CD4-positive, alpha-beta memory T cell (primary cell): ENCODE measurements around the gene SYCP1. TPM values are rescaled to one million over a fixed set of nuclear protein-coding genes. Genes with fewer than 3 reads are reported as not detected.
"Not testable (repeated sequence)": the region's sequence is repeated elsewhere in the genome, so short reads cannot be mapped to it uniquely, and the experiment has no call there.

ENCODE experiments used
- CTCF ChIA-PET: fragments of 350-600 bp; sonication (Branson Sonifier 250); formaldehyde crosslinking; loops from one replicate; lab custom pipeline; 2021; ENCODE audit warnings: inconsistent platforms; ENCODE audit not compliant: partially characterized antibody; lab: Charles Lee
- POLR2A ChIA-PET: fragments of 350-600 bp; sonication (Branson Sonifier 250); formaldehyde crosslinking; loops from one replicate; lab custom pipeline; 2021; ENCODE audit not compliant: partially characterized antibody; lab: Charles Lee
- DNase-seq, 5 donors: peaks; one replicate each; pipeline versions ENCODE4 v3.0.0 to v3.0.0-alpha.2; 2020 to 2022; ENCODE audit warnings: mixed read lengths in 1 of 5
- H3K27ac ChIP-seq: one replicate; pipeline ENCODE4 v1.7.0; 2013; ENCODE audit warnings: low read depth, low read length
- H3K27me3 ChIP-seq: 2 replicates; pipeline ENCODE4 v1.7.0; 2013; ENCODE audit warnings: mild to moderate bottlenecking, low read length, moderate library complexity; ENCODE audit not compliant: insufficient read depth
- H3K36me3 ChIP-seq: 2 replicates; pipeline ENCODE4 v1.7.0; 2013; ENCODE audit warnings: mild to moderate bottlenecking, low read length, moderate library complexity; ENCODE audit not compliant: insufficient read depth
- H3K4me1 ChIP-seq: 2 replicates; pipeline ENCODE4 v1.7.0; 2013; ENCODE audit warnings: mild to moderate bottlenecking, low read length, moderate library complexity; ENCODE audit not compliant: insufficient read depth
- H3K4me3 ChIP-seq, 2 donors: one replicate each; pipeline ENCODE4 v1.7.0; 2013; ENCODE audit warnings: low read length in 2 of 2, mild to moderate bottlenecking in 1 of 2
- H3K9me3 ChIP-seq, 2 donors: one replicate each; pipeline ENCODE4 v1.7.0; 2013; ENCODE audit warnings: low read length in 2 of 2, control low read depth in 1 of 2; ENCODE audit not compliant: control insufficient read depth in 1 of 2
- H3K27ac Mint-ChIP-seq, 7 donors: one replicate each; pipeline ENCODE4 v1.8.0; 2020 to 2021; ENCODE audit warnings: mixed read lengths in 7 of 7, mild to moderate bottlenecking in 6 of 7, inconsistent platforms in 3 of 7, moderate library complexity in 3 of 7
- H3K27me3 Mint-ChIP-seq, 2 donors: one replicate each; pipeline ENCODE4 v1.8.0; 2020 to 2021; ENCODE audit warnings: mixed read lengths in 2 of 2
- H3K36me3 Mint-ChIP-seq, 2 donors: one replicate each; pipeline ENCODE4 v1.8.0; 2020 to 2021; ENCODE audit warnings: mixed read lengths in 2 of 2, inconsistent platforms in 1 of 2, mild to moderate bottlenecking in 1 of 2
- H3K4me1 Mint-ChIP-seq, 4 donors: one replicate each; pipeline ENCODE4 v1.8.0; 2020 to 2021; ENCODE audit warnings: mixed read lengths in 4 of 4, mild to moderate bottlenecking in 1 of 4
- H3K4me3 Mint-ChIP-seq, 8 donors: one replicate each; pipeline ENCODE4 v1.8.0; 2020 to 2021; ENCODE audit warnings: mixed read lengths in 8 of 8, mild to moderate bottlenecking in 7 of 8, moderate library complexity in 6 of 8, inconsistent platforms in 3 of 8
- H3K9me3 Mint-ChIP-seq, 8 donors: one replicate each; pipeline ENCODE4 v1.8.0; 2020 to 2021; ENCODE audit warnings: mixed read lengths in 8 of 8, mild to moderate bottlenecking in 5 of 8, inconsistent platforms in 3 of 8, moderate library complexity in 1 of 8
- intact Hi-C: fragments of 100-400 bp; cut with micrococcal nuclease; formaldehyde crosslinking; loops from one replicate; pipeline ENCODE4 v1.15.1; 2023
- polyA plus RNA-seq, 2 donors: library from polyadenylated mRNA; unstranded; fragments of 300-500 nt; fragmentation: Illumina TruSeq; gene quantifications; one replicate each; pipeline ENCODE4 v1.2.3, GENCODE V29; 2021
- total RNA-seq, 2 experiments: library from RNA; stranded (reverse); gene quantifications; one replicate each; pipeline ENCODE4 v1.2.3, GENCODE V29; 2021

The SYCP1 gene
- total and polyA plus RNA-seq, 4 experiments from 2014 or later: not detected

DNA sequence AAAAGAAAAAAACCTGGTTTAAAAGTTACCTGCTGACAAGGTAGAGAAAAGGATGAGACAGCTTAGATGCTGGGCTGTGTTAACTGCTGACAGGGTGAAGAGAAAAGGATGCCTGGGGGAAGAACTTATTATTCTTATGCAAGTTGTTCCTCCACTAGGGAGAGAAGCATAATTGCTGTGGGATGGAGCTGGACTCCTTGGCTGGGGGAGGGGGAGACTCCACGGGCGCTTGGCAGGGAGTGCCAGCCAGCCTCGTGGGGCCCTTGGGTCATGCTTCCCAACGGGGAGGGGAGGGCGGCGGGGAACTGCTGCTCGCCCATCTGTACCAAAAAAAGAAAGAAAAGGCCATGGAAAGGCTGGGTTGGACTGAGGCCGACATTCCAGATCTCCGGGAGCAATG lies 47.2 kb downstream of the SYCP1 start:
- H3K36me3 Mint-ChIP-seq: no peaks in the 10 kb centered on the region
- no peak for DNase-seq
- no peak overlapping the region for H3K4me3 Mint-ChIP-seq
- intact Hi-C loops: no loop called here
- peaks cover 0 to 3% (median 0%) of the 10 kb centered on the region in 8 donors for H3K9me3 Mint-ChIP-seq
- Histone ChIP-seq H3K36me3 (no peaks in the 10 kb centered on the region), H3K4me1 (no peaks in the 10 kb centered on the region), H3K9me3 (no peaks in the 10 kb centered on the region), H3K27me3 (peaks cover 1% of the 10 kb centered on the region), H3K4me3 (no peak overlapping the region), H3K27ac (no peak overlapping the region)
- H3K27ac Mint-ChIP-seq: no peak overlapping the region
- no peaks in the 10 kb centered on the region for H3K4me1 Mint-ChIP-seq
- ChIA-PET POLR2A (no interaction called here), CTCF (no interaction called here)
- H3K27me3 Mint-ChIP-seq: peaks cover 5 to 8% of the 10 kb centered on the region in 2 donors

GRCh38 chr1:114902343-114902742 lies 47.7 kb downstream of the SYCP1 start:
- intact Hi-C loops: no loop called here
- no peaks in the 10 kb centered on the region for H3K27me3 ChIP-seq
- H3K4me1 ChIP-seq: no peaks in the 10 kb centered on the region
- DNase-seq: no peak
- Mint-ChIP-seq H3K9me3 (peaks cover 0 to 3% (median 0%) of the 10 kb centered on the region in 8 donors), H3K27me3 (peaks cover 2 to 3% of the 10 kb centered on the region in 2 donors), H3K4me1 (no peaks in the 10 kb centered on the region), H3K36me3 (no peaks in the 10 kb centered on the region), H3K27ac (no peak overlapping the region), H3K4me3 (no peak overlapping the region)
- H3K9me3 ChIP-seq: no peaks in the 10 kb centered on the region
- CTCF ChIA-PET: no interaction called here
- no peak overlapping the region for H3K27ac ChIP-seq
- POLR2A ChIA-PET: no interaction called here
- no peak overlapping the region for H3K4me3 ChIP-seq
- no peaks in the 10 kb centered on the region for H3K36me3 ChIP-seq

DNA sequence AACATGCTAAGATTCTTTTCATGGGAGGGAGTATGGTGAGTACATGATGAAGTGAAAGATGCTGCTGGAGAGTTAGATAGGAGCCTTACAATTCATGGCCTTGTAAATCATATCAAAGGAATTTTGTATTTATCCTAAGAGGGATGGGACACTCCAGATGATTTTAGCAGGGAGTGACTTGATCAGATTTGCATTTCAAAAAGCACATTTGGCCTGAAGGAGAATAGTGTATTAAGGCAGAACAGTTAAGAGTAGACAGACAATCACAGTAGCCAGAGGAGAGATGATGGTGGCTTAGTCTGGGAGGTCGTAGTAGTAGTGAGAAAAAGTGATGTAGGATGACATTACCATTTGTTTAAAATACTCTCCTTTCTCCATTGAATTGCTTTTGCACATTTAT lies 48.8 kb downstream of the SYCP1 start:
- DNase-seq: no peak
- CTCF ChIA-PET: no interaction called here
- H3K36me3 ChIP-seq: no peaks in the 10 kb centered on the region
- intact Hi-C loops: no loop called here
- H3K4me3 Mint-ChIP-seq: no peak overlapping the region
- POLR2A ChIA-PET: no interaction called here
- no peaks in the 10 kb centered on the region for H3K4me1 Mint-ChIP-seq
- no peak overlapping the region for H3K27ac ChIP-seq
- no peaks in the 10 kb centered on the region for H3K27me3 ChIP-seq
- H3K27ac Mint-ChIP-seq: no peak overlapping the region
- peaks cover 1 to 5% of the 10 kb centered on the region in 2 donors for H3K27me3 Mint-ChIP-seq
- no peak overlapping the region for H3K4me3 ChIP-seq
- no peaks in the 10 kb centered on the region for H3K36me3 Mint-ChIP-seq
- peaks cover 0 to 3% (median 0%) of the 10 kb centered on the region in 8 donors for H3K9me3 Mint-ChIP-seq
- H3K9me3 ChIP-seq: no peaks in the 10 kb centered on the region
- H3K4me1 ChIP-seq: no peaks in the 10 kb centered on the region

GRCh38 chr1:114915720-114916119 lies 61.1 kb downstream of the SYCP1 start:
- DNase-seq, H3K4me1 Mint-ChIP-seq, H3K9me3 ChIP-seq, POLR2A ChIA-PET, H3K27me3 ChIP-seq, intact Hi-C loops, H3K9me3 Mint-ChIP-seq, CTCF ChIA-PET, H3K4me1 ChIP-seq, H3K4me3 ChIP-seq, H3K36me3 ChIP-seq, H3K36me3 Mint-ChIP-seq, H3K27ac Mint-ChIP-seq, H3K27ac ChIP-seq, H3K4me3 Mint-ChIP-seq: not testable (repeated sequence)
- H3K27me3 Mint-ChIP-seq: peaks cover 22 to 26% of the 10 kb centered on the region in 2 donors

GRCh38 chr1:114926607-114927006 lies 71.9 kb downstream of the SYCP1 start:
- no peak overlapping the region for H3K4me3 Mint-ChIP-seq
- no peak for DNase-seq
- no peaks in the 10 kb centered on the region for H3K4me1 ChIP-seq
- H3K9me3 ChIP-seq: no peaks in the 10 kb centered on the region
- peaks cover 0 to 2% (median 0%) of the 10 kb centered on the region in 4 donors for H3K4me1 Mint-ChIP-seq
- H3K27me3 ChIP-seq: no peaks in the 10 kb centered on the region
- intact Hi-C loops: no loop called here
- H3K27ac ChIP-seq: no peak overlapping the region
- ChIA-PET CTCF (no interaction called here), POLR2A (no interaction called here)
- H3K4me3 ChIP-seq: no peak overlapping the region
- peaks cover 0 to 5% of the 10 kb centered on the region in 2 donors for H3K36me3 Mint-ChIP-seq
- H3K9me3 Mint-ChIP-seq: peaks cover 0 to 10% (median 6%) of the 10 kb centered on the region in 8 donors
- H3K27me3 Mint-ChIP-seq: peaks cover 17 to 18% of the 10 kb centered on the region in 2 donors
- no peak overlapping the region for H3K27ac Mint-ChIP-seq
- no peaks in the 10 kb centered on the region for H3K36me3 ChIP-seq

- CTCF ChIA-PET: no interaction called here
- Mint-ChIP-seq H3K4me3 (no peak overlapping the region), H3K9me3 (peaks cover 0 to 16% (median 7%) of the 10 kb centered on the region in 8 donors), H3K27ac (peak overlapping the region in 1 of 7 donors; percentile 34), H3K36me3 (peaks cover 0 to 5% of the 10 kb centered on the region in 2 donors), H3K27me3 (peaks cover 14 to 18% of the 10 kb centered on the region in 2 donors), H3K4me1 (peaks cover 0 to 2% (median 0%) of the 10 kb centered on the region in 4 donors)
- H3K27me3 ChIP-seq: no peaks in the 10 kb centered on the region
- no peaks in the 10 kb centered on the region for H3K9me3 ChIP-seq
- no peak for DNase-seq
- intact Hi-C loops: no loop called here
- H3K27ac ChIP-seq: no peak overlapping the region
- H3K36me3 ChIP-seq: no peaks in the 10 kb centered on the region
- H3K4me3 ChIP-seq: no peak overlapping the region
- no peaks in the 10 kb centered on the region for H3K4me1 ChIP-seq
- POLR2A ChIA-PET: no interaction called here
These were observed 72.7 kb downstream of the SYCP1 start for GRCh38 chr1:114927401-114927800.

DNA sequence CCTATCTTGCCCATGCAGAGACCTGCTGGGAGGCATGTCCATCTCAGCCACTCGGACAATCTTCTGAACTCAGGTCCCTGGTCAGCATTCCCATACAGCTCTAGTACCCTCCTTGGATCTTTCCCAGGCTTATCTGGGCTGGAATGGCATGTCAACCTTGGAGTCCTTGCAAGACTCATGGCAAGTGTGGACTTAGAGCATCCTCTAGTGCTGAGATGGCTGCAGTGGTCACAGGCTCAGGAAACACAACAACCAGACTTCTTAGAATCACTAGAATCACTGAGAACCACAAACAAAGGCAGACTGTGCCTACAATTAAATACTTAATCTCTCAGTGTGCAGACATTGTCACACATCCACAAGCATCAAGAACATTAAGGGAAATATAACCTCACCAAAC lies 101.9 kb downstream of the SYCP1 start:
- H3K4me3 Mint-ChIP-seq: no peak overlapping the region
- DNase-seq: no peak

DNA sequence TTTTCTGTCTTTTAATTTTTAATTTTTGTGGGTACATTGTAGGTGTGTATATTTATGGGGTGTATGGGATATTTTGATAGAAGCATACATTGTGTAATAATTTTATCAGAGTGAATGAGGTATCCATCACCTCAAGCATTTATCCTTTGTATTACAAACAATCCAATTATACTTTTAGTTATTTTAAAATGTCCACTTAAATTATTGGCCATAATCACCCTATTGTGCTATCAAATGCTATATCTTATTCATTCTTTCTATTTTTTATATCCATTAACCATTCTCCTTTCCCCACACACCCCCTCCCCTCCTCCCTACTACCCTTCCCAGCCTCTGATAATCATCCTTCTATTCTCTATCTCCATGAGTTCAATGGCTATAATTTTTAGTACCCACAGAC lies 104.8 kb downstream of the SYCP1 start:
- H3K27me3 ChIP-seq: no peaks in the 10 kb centered on the region
- ChIA-PET CTCF (no interaction called here), POLR2A (no interaction called here)
- no peaks in the 10 kb centered on the region for H3K36me3 ChIP-seq
- Mint-ChIP-seq H3K4me1 (no peaks in the 10 kb centered on the region), H3K4me3 (no peak overlapping the region), H3K36me3 (no peaks in the 10 kb centered on the region), H3K27me3 (peaks cover 18 to 38% of the 10 kb centered on the region in 2 donors), H3K9me3 (peaks cover 0 to 6% (median 1%) of the 10 kb centered on the region in 8 donors), H3K27ac (no peak overlapping the region)
- no peak overlapping the region for H3K4me3 ChIP-seq
- intact Hi-C loops: no loop called here
- no peaks in the 10 kb centered on the region for H3K9me3 ChIP-seq
- H3K4me1 ChIP-seq: no peaks in the 10 kb centered on the region
- H3K27ac ChIP-seq: no peak overlapping the region
- no peak for DNase-seq

More for the DNA sequence above, 101.9 kb downstream of the SYCP1 start:
- H3K9me3 Mint-ChIP-seq: peaks cover 0 to 5% (median 0%) of the 10 kb centered on the region in 8 donors
- POLR2A ChIA-PET: no interaction called here
- no peaks in the 10 kb centered on the region for H3K36me3 ChIP-seq
- H3K9me3 ChIP-seq: no peaks in the 10 kb centered on the region
- H3K4me1 ChIP-seq: no peaks in the 10 kb centered on the region
- H3K27ac ChIP-seq: no peak overlapping the region
- H3K4me3 ChIP-seq: no peak overlapping the region
- CTCF ChIA-PET: no interaction called here
- H3K27me3 Mint-ChIP-seq: peaks cover 18 to 27% of the 10 kb centered on the region in 2 donors
- H3K4me1 Mint-ChIP-seq: no peaks in the 10 kb centered on the region
- H3K27ac Mint-ChIP-seq: no peak overlapping the region
- intact Hi-C loops: no loop called here
- H3K36me3 Mint-ChIP-seq: no peaks in the 10 kb centered on the region
- no peaks in the 10 kb centered on the region for H3K27me3 ChIP-seq
